Anterior cingulate cortex (tissue), 58 donors: ENCODE measurements around the gene PADI3.
"Not testable (repeated sequence)": the region's sequence is repeated elsewhere in the genome, so short reads cannot be mapped to it uniquely, and the experiment has no call there.

ENCODE experiments used
- DNase-seq, 58 donors: peaks; one replicate each; lab custom pipeline; 2025; lab: John Stamatoyannopoulos, UW

PADI3 gene

GRCh38 chr1:17316704-17317103, 67.8 kb downstream of the PADI3 start:
- no peak for DNase-seq

DNA sequence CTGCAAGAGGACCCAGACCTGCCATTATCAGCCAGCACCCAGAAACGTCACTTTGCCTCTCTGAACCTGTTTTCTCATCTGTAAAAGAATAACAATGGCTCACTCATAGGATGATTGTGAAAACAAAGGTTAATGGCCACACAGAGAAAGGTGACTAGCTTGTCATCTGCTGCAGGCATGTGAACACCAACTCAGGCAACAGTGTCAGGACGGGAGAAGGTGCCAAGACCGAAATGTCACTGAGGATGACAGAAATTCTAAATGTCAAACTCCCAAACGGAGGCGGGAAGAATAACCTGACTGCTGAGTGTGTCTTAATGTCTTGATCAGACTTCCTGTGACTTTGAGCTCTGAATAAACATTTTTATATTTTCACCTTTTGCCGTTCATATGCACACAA, 69.4 kb downstream of the PADI3 start:
- no peak for DNase-seq

- DNase-seq: no peak
Measured at GRCh38 chr1:17319561-17320350, 70.9 kb downstream of the PADI3 start.

GRCh38 chr1:17321857-17322390, 73.0 kb downstream of the PADI3 start:
- DNase-seq: not testable (repeated sequence)

DNA sequence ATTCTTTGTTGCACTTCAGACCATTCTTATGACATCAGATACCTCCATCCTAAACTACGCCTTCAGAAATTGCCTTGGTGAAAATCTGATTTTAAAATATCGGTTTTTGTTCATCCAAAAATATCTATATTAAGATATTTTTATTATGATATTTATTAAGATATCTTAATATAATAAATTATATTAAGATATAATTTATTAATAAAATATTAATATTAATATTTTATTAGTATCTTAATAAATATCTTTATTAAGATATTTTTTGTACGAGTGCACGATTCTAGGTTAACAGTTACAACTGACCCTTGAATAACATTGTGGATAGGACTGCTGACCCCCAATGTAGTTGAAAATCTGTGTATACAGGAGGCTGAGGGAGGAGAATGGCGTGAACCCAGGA, 80.0 kb downstream of the PADI3 start:
- DNase-seq: no peak

DNA sequence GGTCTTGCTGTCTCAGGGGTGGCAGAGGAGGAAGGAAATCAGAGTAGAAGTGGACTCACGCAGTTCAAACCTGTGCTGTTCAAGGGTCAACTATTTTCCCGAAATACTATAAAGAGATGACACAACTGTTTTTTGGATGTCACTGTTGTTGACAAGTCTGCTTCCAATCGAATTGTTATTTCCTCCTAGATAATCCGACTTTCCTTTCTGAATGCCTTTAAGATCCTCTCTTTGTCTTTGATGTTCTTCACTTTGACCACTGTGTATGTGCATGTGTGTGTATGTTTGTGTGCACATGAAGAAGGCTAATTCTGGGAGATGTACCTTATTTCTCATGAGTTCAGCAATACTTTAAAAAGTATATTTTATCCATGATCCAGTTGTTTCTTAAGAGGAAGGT, 80.7 kb downstream of the PADI3 start:
- no peak for DNase-seq

DNA sequence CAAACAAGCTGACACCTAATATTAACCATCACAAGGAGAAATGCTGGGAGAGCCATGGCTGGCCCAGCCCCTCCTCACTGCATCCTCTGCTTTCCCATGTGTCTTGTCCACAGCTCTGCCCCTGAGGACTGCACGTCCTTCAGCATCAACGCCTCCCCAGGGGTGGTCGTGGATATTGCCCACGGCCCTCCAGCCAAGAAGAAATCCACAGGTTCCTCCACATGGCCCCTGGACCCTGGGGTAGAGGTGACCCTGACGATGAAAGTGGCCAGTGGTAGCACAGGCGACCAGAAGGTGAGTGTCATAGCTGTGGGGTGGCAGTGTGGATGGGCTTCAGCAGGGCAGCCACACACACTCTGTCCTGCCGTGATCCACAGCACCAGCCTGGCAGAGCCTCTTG, 82.0 kb downstream of the PADI3 start:
- DNase-seq: no peak

DNA sequence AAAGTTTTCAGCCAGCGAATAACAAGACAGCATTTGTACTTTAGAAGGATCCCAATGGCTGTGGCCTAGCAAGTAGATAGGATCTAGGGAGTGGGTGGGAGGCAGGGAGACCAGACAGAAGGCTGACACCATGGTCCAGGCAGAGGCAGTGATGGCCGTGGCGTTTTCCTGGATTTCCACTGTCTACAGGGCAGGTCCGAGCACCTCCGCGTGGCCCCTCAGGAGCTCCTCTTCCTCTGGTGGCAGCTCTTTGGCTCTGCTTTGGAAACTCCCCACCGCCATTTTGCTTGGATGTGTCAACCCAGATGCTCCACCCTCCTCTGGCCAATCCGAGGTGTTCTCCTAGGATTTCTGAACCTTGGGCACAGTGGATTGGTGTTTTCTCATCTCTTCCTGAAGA, 84.2 kb downstream of the PADI3 start:
- DNase-seq: no peak
